ENCODE data around the gene ONECUT3.
A peak's percentile ranks its signal among the peaks of the same experiment; 100 is the strongest.
"Not testable (repeated sequence)": the region's sequence is repeated elsewhere in the genome, so short reads cannot be mapped to it uniquely, and the experiment has no call there.

Gene ONECUT3

DNA sequence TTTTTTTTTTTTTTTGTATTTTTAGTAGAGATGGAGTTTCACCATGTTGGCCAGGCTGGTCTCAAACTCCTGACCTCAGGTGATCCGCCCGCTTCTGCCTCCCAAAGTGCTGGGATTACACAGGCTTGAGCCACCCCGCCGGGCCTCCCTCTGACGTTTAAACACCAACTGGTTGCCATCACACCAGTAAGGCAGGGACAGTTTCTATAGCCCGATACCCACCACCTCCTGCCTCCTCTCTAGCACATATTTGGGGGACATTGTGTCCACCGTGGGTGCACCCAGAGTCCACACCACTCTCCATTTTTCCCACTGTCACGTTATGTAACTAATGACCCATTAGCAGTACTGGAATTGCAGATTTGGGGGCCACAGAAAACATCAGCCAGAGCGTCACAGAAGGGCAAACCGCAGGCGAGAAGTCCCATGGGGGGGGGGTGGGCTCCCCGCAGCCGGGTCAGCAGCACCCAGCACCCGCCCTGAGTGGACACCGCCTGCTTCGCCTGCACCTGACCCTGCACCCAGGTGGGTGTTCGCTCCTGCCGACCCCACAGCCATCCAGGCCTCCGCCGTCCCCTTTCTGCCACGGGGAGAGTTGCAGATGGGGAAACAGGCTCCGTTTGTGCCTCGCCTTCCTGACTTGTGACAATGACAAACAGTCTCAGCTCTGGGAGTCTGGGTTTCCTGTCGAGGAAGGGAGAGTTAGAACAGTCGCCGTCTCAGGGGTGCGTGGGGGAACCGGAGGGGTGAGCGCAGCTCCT lies 3.6 kb downstream of the ONECUT3 start:
- no peak for DNase-seq

GRCh38 chr19:1757468-1758230 lies 4.3 kb downstream of the ONECUT3 start:
- DNase-seq, result no peak

- DNase-seq, result no peak
Observed at GRCh38 chr19:1758231-1758577, 4.9 kb downstream of the ONECUT3 start.

GRCh38 chr19:1758959-1759903 lies 5.9 kb downstream of the ONECUT3 start:
- DNase-seq, result no peak

GRCh38 chr19:1760020-1760419 lies 6.7 kb downstream of the ONECUT3 start:
- DNase-seq, result no peak

DNA sequence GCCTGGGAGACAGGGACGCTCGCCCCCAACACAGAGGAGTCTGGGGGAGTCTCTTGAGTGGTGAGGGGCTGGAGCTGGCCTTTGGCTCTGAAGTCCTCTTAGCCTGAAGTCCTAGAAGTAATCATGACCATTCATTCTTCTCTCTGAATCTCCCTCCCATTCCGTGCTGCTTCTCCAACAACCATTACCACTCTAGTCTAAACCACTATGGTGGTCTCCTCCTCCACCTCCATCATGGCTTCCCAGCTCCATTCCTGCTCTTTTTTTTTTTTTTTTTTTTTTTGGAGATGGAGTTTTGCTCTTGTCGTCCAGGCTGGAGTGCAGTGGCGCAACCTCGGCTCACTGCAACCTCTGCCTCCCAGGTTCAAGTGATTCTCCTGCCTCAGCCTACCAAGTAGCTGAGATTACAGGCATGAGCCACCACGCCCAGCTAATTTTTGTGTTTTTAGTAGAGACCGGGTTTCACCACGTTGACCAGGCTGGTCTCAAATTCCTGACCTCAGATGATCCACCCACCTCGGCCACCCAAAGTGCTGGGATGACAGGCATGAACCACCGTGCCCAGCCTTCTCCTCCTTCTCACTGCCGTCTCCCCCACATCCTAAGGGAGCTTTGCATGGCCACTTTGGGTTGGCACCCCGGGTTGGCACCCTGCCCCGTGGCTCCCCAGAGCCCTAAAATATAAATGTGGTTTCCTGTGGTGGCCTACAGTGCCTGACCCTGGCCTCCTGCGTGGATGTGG lies 7.7 kb downstream of the ONECUT3 start:
- not testable (repeated sequence) for DNase-seq

- no peak for DNase-seq
Observed at GRCh38 chr19:1761528-1762242, 8.4 kb downstream of the ONECUT3 start.

GRCh38 chr19:1762243-1763117 lies 9.2 kb downstream of the ONECUT3 start:
- DNase-seq, result no peak

DNA sequence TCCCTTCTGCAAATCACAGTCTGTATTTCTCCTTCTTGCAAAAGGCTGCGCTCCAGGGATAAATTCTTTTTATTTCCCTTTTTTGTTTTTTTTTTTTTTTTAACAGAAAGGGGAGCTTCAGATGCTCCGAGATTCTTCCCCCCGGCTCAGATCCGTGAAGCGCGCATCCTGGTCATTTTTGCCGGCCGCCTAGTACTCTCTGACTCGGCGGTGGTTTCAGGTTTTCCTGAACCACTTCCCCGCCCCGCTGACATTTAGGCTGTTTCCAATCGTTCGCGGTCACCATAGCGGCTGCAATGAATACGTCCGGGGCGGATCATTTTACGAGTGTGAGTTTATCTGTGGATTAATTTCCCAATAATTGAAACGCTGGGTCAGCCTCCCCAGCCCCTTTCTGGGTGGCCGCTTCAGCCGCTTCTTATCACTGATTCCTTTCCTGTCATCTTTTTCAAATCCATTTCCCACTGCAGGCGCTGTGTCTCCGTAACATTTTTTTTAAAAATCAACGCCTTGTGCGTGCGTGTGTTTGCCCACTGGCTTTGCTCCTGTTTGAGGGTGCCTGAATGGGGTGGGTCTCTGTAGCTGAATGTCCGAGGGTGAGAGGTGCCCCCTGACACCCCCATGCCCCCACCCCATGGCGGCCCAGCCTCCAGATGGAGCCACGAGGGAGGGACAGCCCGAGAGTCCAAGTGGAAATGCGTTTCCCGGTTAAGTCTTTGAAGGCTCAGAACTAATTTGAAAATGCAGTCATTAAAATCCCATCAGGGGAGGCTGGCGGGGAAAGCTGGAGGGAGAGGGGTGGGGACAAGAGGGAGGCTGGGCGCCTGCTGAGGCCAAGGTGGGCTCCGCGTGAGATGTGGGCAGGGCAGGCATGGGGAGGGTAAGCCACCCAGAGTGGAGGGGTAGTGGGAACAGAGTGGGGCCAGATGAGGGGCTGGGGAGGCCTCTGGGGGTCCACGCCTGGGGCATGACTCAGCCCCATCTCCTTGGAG lies 10.6 kb downstream of the ONECUT3 start:
- no peak for DNase-seq

- no peak for DNase-seq
Observed at GRCh38 chr19:1764729-1765128, 11.4 kb downstream of the ONECUT3 start.

DNA sequence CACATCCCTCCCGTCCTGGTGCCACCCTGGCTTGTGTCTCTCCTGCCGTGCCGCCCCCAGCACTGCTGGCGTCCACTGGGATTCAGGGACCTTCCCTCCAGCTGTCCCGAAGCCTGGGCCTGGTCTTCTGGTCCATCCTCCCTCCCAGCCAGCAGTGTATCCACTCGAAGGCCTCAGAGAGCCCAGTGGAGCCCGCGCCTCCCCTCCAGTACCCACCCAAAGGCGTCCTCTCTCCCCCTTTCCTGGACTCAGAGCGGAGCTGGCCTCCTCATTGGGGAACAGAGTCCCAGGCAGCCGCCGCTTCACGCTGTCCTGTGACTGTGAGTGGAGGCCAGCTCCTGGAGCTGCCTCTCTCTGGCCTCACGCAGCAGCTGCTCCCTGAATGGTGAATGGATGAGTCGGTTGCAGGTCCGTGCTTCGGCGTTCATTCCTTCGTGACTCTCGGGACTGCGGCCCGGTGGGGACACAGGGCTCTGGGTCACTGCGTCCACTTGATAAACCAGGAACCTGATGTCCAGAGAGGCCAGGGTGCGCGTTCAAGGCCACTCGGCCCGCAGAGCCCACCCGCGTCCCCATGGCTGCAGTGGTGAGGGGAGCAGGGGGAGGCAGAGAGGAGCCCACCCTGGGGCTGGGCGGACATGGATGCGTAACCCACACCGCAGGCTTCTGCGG lies 12.1 kb downstream of the ONECUT3 start:
- DNase-seq, result no peak

GRCh38 chr19:1765904-1766799 lies 12.8 kb downstream of the ONECUT3 start:
- DNase-seq, result no peak

- no peak for DNase-seq
Observed at GRCh38 chr19:1766800-1767352, 13.6 kb downstream of the ONECUT3 start.

- DNase-seq, result peak; percentile 68
Observed at GRCh38 chr19:1767464-1767933, 14.2 kb downstream of the ONECUT3 start.

- no peak for DNase-seq
Observed at GRCh38 chr19:1768248-1768647, 14.9 kb downstream of the ONECUT3 start.

GRCh38 chr19:1768918-1769644 lies 15.8 kb downstream of the ONECUT3 start:
- no peak for DNase-seq

GRCh38 chr19:1769645-1769985 lies 16.3 kb downstream of the ONECUT3 start:
- no peak for DNase-seq

Measured in activated CD4-positive, alpha-beta T cell treated with anti-CD3 and anti-CD28 coated beads for 48 hours (primary cell).